HepG2 (cell line): ENCODE measurements around the gene FAIM. TPM values are rescaled to one million over a fixed set of nuclear protein-coding genes. Genes with fewer than 3 reads are reported as not detected.

ENCODE experiments used
- FOXA3 ChIP-seq: IDR thresholded peaks from 2 replicates; pipeline ENCODE4 v1.6.1; 2016; ENCODE audit warnings: missing genetic modification reagents, missing compliant biosample characterization
- HIVEP1 ChIP-seq: sonication (generic); formaldehyde crosslinking; IDR thresholded peaks from 2 replicates; pipeline ENCODE4 v1.4.0; 2020; ENCODE audit warnings: mild to moderate bottlenecking, missing genetic modification reagents
- MLLT10 ChIP-seq: sonication (generic); formaldehyde crosslinking; IDR thresholded peaks from 2 replicates; pipeline ENCODE4 v1.4.0; 2020; ENCODE audit warnings: missing genetic modification reagents
- MTF1 ChIP-seq: sonication (generic); formaldehyde crosslinking; IDR thresholded peaks from 2 replicates; pipeline ENCODE4 v1.5.0; 2020; ENCODE audit warnings: missing genetic modification reagents
- NAIF1 ChIP-seq: sonication (generic); formaldehyde crosslinking; IDR thresholded peaks from 2 replicates; pipeline ENCODE4 v1.5.0; 2020; ENCODE audit warnings: mild to moderate bottlenecking, missing genetic modification reagents, borderline replicate concordance
- NFE2L1 ChIP-seq: sonication (generic); formaldehyde crosslinking; IDR thresholded peaks from 2 replicates; pipeline ENCODE4 v1.4.0; 2020; ENCODE audit warnings: missing genetic modification reagents, mild to moderate bottlenecking, borderline replicate concordance
- PHF8 ChIP-seq: sonication (generic); formaldehyde crosslinking; IDR thresholded peaks from 2 replicates; pipeline ENCODE4 v1.5.0; 2020; ENCODE audit warnings: missing genetic modification reagents
- RBFOX2 ChIP-seq: fragments of 200-400 bp; formaldehyde crosslinking; IDR thresholded peaks from 2 replicates; pipeline ENCODE4 v1.6.1; 2017; ENCODE audit warnings: low read depth, mild to moderate bottlenecking, low read length
- SIN3B ChIP-seq: fragments of 150-350 bp; IDR thresholded peaks from 2 replicates; pipeline ENCODE4 v1.6.1; 2014; ENCODE audit warnings: low read length
- TCF12 ChIP-seq, 2 experiments: fragments of 450-650 bp in 1 of 2; sonication (generic) in 1 of 2; formaldehyde crosslinking in 1 of 2; IDR thresholded peaks; 2 replicates each; pipeline versions ENCODE4 v1.6.1 to v1.8.0; 2017 to 2022; ENCODE audit warnings: antibody characterized with exemption in 1 of 2, mild to moderate bottlenecking in 1 of 2, missing genetic modification reagents in 1 of 2, moderate library complexity in 1 of 2
- U2AF1 ChIP-seq: fragments of 200-400 bp; formaldehyde crosslinking; optimal IDR thresholded peaks from 2 replicates; pipeline ENCODE3; 2017; ENCODE audit warnings: mild to moderate bottlenecking, low read depth, low read length
- YEATS2 ChIP-seq: sonication (generic); formaldehyde crosslinking; IDR thresholded peaks from 2 replicates; pipeline ENCODE4 v1.4.0; 2020; ENCODE audit warnings: missing genetic modification reagents, borderline replicate concordance
- ZBTB1 ChIP-seq: sonication (generic); formaldehyde crosslinking; IDR thresholded peaks from 2 replicates; pipeline ENCODE4 v1.4.0; 2020; ENCODE audit warnings: missing genetic modification reagents, borderline replicate concordance
- ZBTB7A ChIP-seq: sonication (generic); formaldehyde crosslinking; IDR thresholded peaks from 2 replicates; pipeline ENCODE4 v1.8.0; 2022; ENCODE audit warnings: mild to moderate bottlenecking, missing genetic modification reagents
- ZFYVE20 ChIP-seq: sonication (generic); formaldehyde crosslinking; IDR thresholded peaks from 2 replicates; pipeline ENCODE4 v1.8.0; 2023; ENCODE audit warnings: low read depth, mild to moderate bottlenecking, moderate library complexity, missing genetic modification reagents, borderline replicate concordance
- ZNF468 ChIP-seq: sonication (generic); formaldehyde crosslinking; IDR thresholded peaks from 2 replicates; pipeline ENCODE4 v1.8.0; 2022; ENCODE audit warnings: mild to moderate bottlenecking, moderate library complexity, missing genetic modification reagents
- ZNF614 ChIP-seq: IDR thresholded peaks from 2 replicates; pipeline ENCODE4 v1.6.1; 2018; ENCODE audit warnings: missing biosample characterization, missing genetic modification reagents, inconsistent platforms, borderline replicate concordance
- polyA plus RNA-seq, 8 experiments: library from polyadenylated mRNA; depleted of rRNA in 3 of 8; stranded (reverse) in 7 of 8; unstranded in 1 of 8; fragments of >200 nt; fragmentation: Illumina TruSeq in 4 of 8; extraction: Trizol in 4 of 8; gene quantifications; 2 replicates each; pipeline versions ENCODE4 v1.2.1 to v1.2.3, GENCODE V29; 2011 to 2016; ENCODE audit warnings: low read depth in 4 of 8, missing spikeins in 1 of 8, mixed read lengths in 1 of 8; ENCODE audit not compliant: insufficient read depth in 1 of 8
- total RNA-seq, 5 experiments: library from RNA; depleted of rRNA; stranded (reverse); fragments of >200 nt; fragmentation: Illumina TruSeq; extraction: Trizol; gene quantifications; 2 replicates each; pipeline ENCODE4 v1.2.3, GENCODE V29; 2016; ENCODE audit warnings: low read depth in 1 of 5
- TF ChIP-seq, protein P1 (sequence below): sonication (generic); formaldehyde crosslinking; IDR thresholded peaks from 2 replicates; pipeline ENCODE4 v1.5.0; 2020; ENCODE audit warnings: missing genetic modification reagents
- TF ChIP-seq, protein P2 (sequence below): sonication (generic); formaldehyde crosslinking; conservative IDR thresholded peaks from 2 replicates; pipeline ENCODE4 v1.4.0; 2020; ENCODE audit warnings: missing genetic modification reagents
- TF ChIP-seq, protein P3 (sequence below): IDR thresholded peaks from 2 replicates; pipeline ENCODE4 v1.6.1; 2016; ENCODE audit warnings: low read depth, control low read depth
- TF ChIP-seq, protein P4 (sequence below): IDR thresholded peaks from 2 replicates; pipeline ENCODE4 v1.6.1; 2016; ENCODE audit warnings: missing biosample characterization, missing genetic modification reagents, low read depth
- TF ChIP-seq, protein P5 (sequence below): sonication (generic); formaldehyde crosslinking; IDR thresholded peaks from 2 replicates; pipeline ENCODE4 v1.5.0; 2020; ENCODE audit warnings: mild to moderate bottlenecking, low read depth, missing genetic modification reagents, borderline replicate concordance

The FAIM gene
- total and polyA plus RNA-seq, 2 of the 13 experiments (the other 11 are each of a cell fraction or from before 2014, with no cell fraction given), result 4.3 to 25.8 TPM

DNA sequence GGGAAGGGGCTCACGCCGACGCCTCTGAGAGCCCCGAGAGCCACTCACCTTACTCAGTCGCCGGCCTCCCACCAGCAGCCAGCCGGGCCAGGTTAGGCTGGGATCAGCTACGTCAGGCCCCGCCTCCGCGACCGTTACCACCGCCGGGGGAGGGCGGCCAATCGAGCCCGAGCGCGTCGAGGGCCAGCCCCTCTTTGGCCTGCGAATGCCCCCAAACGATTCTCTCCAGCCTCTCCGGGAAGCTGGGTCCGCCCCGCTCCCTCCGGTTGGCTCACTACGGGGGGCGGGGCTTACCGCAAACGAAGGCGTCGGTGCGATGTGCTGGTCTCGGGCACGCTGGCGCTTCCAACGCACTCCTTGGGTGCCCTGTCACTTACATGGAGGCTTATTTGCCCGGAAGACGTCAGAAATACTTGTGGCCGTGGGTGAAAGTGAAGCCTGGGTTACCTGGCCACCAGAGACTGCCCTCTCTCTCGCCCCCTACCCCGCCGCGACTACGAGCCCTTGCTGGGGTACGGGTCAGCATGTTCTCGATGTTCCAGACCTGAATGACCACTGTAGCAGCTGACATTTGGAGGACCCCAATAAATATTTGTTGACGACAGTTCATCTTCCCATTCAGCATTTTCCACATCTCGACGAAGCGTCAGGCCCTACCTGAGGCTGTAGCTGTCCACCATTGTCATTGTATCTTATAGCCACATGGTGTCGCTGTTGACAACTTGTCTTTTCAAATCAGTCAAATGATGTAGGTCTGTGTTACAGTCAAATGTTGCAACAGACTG, 14.2 kb upstream of the FAIM start, which contains the start of gene CEP70 (continued):
- TF ChIP-seq, protein P1, sequence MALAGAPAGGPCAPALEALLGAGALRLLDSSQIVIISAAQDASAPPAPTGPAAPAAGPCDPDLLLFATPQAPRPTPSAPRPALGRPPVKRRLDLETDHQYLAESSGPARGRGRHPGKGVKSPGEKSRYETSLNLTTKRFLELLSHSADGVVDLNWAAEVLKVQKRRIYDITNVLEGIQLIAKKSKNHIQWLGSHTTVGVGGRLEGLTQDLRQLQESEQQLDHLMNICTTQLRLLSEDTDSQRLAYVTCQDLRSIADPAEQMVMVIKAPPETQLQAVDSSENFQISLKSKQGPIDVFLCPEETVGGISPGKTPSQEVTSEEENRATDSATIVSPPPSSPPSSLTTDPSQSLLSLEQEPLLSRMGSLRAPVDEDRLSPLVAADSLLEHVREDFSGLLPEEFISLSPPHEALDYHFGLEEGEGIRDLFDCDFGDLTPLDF (CRISPR knock-in tag), result no peak
- TF ChIP-seq, protein P2, sequence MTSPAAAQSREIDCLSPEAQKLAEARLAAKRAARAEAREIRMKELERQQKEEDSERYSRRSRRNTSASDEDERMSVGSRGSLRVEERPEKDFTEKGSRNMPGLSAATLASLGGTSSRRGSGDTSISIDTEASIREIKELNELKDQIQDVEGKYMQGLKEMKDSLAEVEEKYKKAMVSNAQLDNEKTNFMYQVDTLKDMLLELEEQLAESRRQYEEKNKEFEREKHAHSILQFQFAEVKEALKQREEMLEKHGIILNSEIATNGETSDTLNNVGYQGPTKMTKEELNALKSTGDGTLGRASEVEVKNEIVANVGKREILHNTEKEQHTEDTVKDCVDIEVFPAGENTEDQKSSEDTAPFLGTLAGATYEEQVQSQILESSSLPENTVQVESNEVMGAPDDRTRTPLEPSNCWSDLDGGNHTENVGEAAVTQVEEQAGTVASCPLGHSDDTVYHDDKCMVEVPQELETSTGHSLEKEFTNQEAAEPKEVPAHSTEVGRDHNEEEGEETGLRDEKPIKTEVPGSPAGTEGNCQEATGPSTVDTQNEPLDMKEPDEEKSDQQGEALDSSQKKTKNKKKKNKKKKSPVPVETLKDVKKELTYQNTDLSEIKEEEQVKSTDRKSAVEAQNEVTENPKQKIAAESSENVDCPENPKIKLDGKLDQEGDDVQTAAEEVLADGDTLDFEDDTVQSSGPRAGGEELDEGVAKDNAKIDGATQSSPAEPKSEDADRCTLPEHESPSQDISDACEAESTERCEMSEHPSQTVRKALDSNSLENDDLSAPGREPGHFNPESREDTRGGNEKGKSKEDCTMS, result no peak
- TF ChIP-seq PHF8 (CRISPR knock-in tag), result peak; percentile 75
- peak; percentile 90; the same call in 1 of the 2 replicates for TF ChIP-seq ZNF468 (CRISPR knock-in tag)
- TF ChIP-seq SIN3B, result no peak
- peak; percentile 73; the same call in 1 of the 2 replicates for TF ChIP-seq FOXA3 (CRISPR knock-in tag)
- TF ChIP-seq, protein P3, sequence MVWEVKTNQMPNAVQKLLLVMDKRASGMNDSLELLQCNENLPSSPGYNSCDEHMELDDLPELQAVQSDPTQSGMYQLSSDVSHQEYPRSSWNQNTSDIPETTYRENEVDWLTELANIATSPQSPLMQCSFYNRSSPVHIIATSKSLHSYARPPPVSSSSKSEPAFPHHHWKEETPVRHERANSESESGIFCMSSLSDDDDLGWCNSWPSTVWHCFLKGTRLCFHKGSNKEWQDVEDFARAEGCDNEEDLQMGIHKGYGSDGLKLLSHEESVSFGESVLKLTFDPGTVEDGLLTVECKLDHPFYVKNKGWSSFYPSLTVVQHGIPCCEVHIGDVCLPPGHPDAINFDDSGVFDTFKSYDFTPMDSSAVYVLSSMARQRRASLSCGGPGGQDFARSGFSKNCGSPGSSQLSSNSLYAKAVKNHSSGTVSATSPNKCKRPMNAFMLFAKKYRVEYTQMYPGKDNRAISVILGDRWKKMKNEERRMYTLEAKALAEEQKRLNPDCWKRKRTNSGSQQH (CRISPR knock-in tag), result 0 out of 2 replicates have a peak, but pooled peaks have one; percentile 59
- TF ChIP-seq NFE2L1 (CRISPR knock-in tag), result no peak
- TF ChIP-seq TCF12 (IDR thresholded peaks at IDR 0.05), result no peak
- TF ChIP-seq TCF12 (CRISPR knock-in tag; IDR thresholded peaks at IDR 0.05), result no peak
- peak; percentile 74 for TF ChIP-seq U2AF1
- TF ChIP-seq, protein P4, sequence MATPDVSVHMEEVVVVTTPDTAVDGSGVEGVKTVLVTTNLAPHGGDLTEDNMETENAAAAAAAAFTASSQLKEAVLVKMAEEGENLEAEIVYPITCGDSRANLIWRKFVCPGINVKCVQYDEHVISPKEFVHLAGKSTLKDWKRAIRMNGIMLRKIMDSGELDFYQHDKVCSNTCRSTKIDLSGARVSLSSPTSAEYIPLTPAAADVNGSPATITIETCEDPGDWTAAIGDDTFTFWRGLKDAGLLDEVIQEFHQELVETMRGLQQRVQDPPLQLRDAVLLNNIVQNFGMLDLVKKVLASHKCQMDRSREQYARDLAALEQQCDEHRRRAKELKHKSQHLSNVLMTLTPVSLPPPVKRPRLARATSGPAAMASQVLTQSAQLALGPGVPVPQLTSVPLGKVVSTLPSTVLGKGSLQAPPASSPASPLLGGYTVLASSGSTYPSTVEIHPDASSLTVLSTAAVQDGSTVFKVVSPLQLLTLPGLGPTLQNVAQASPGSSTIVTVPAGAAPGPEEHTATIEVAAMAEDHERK (CRISPR knock-in tag), result 0 out of 2 replicates have a peak, but pooled peaks have one; percentile 33
- no peak for TF ChIP-seq HIVEP1 (CRISPR knock-in tag)
- peak; percentile 43; the same call in 1 of the 2 replicates for TF ChIP-seq ZBTB7A
- no peak for TF ChIP-seq ZBTB1 (CRISPR knock-in tag)
- TF ChIP-seq NAIF1 (CRISPR knock-in tag), result no peak; the same call in 1 of the 2 replicates
- TF ChIP-seq MTF1 (CRISPR knock-in tag), result 0 out of 2 replicates have a peak, but pooled peaks have one; percentile 41
- TF ChIP-seq, protein P5, sequence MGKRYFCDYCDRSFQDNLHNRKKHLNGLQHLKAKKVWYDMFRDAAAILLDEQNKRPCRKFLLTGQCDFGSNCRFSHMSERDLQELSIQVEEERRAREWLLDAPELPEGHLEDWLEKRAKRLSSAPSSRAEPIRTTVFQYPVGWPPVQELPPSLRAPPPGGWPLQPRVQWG (CRISPR knock-in tag), result no peak
- TF ChIP-seq ZFYVE20 (CRISPR knock-in tag), result no peak; the same call in 1 of the 2 replicates
- no peak for TF ChIP-seq MLLT10
- peak; percentile 47; the same call in 1 of the 2 replicates for TF ChIP-seq ZNF614 (CRISPR knock-in tag)
- TF ChIP-seq YEATS2 (CRISPR knock-in tag), result no peak
- TF ChIP-seq RBFOX2, result peak; percentile 76
